Neural progenitor cell (in vitro differentiated cells): Measurements from ENCODE around the gene ATP1B3. TPM values are rescaled to one million over a fixed set of nuclear protein-coding genes. Genes with fewer than 3 reads are reported as not detected.

Experiments used
- DNase-seq: peaks from one replicate; pipeline ENCODE4 v3.0.0-alpha.2; 2016; ENCODE audit warnings: low spot score
- H2AFZ ChIP-seq: fragments of 200-600 bp; sonication (generic); replicated peaks from 2 replicates; pipeline ENCODE4 v1.6.1; 2016; ENCODE audit warnings: antibody characterized with exemption
- H3F3A ChIP-seq: fragments of 200-600 bp; sonication (generic); 2 replicates; pipeline ENCODE4 v1.6.1; 2016; ENCODE audit warnings: antibody characterized with exemption, low read depth
- H3K27ac ChIP-seq: fragments of 200-600 bp; sonication (generic); 2 replicates; pipeline ENCODE4 v1.5.1; 2016; ENCODE audit warnings: mild to moderate bottlenecking
- H3K27me3 ChIP-seq: fragments of 200-600 bp; sonication (generic); 2 replicates; pipeline ENCODE4 v1.6.1; 2016; ENCODE audit warnings: mild to moderate bottlenecking, moderate library complexity
- H3K36me3 ChIP-seq: fragments of 200-600 bp; sonication (generic); 2 replicates; pipeline ENCODE4 v1.5.1; 2016
- H3K4me1 ChIP-seq: fragments of 200-600 bp; sonication (generic); 2 replicates; pipeline ENCODE4 v1.6.1; 2016; ENCODE audit warnings: mixed run types
- H3K4me2 ChIP-seq: fragments of 200-600 bp; sonication (generic); 2 replicates; pipeline ENCODE4 v1.6.1; 2016
- H3K4me3 ChIP-seq: fragments of 200-600 bp; sonication (generic); 2 replicates; pipeline ENCODE4 v1.5.1; 2016
- H3K79me2 ChIP-seq: fragments of 200-600 bp; sonication (generic); 2 replicates; pipeline ENCODE4 v1.6.1; 2016; ENCODE audit warnings: low read depth
- H3K9ac ChIP-seq: fragments of 200-600 bp; sonication (generic); 2 replicates; pipeline ENCODE4 v1.6.1; 2016
- H3K9me3 ChIP-seq: fragments of 200-600 bp; sonication (generic); 2 replicates; pipeline ENCODE4 v1.5.1; 2016; ENCODE audit warnings: low read depth
- H4K20me1 ChIP-seq: fragments of 200-600 bp; sonication (generic); 2 replicates; pipeline ENCODE4 v1.6.1; 2016; ENCODE audit warnings: low read depth
- H3K27ac Mint-ChIP-seq: 3 replicates; pipeline ENCODE4 v1.8.0; 2021; ENCODE audit warnings: mixed read lengths
- H3K27me3 Mint-ChIP-seq: 2 replicates; pipeline ENCODE4 v1.8.0; 2022; ENCODE audit warnings: low read depth, mild to moderate bottlenecking, inconsistent platforms, moderate library complexity, mixed read lengths; ENCODE audit not compliant: insufficient read depth
- H3K36me3 Mint-ChIP-seq: 3 replicates; pipeline ENCODE4 v1.8.0; 2021; ENCODE audit warnings: mixed read lengths
- H3K4me1 Mint-ChIP-seq: 3 replicates; pipeline ENCODE4 v1.8.0; 2021; ENCODE audit warnings: mixed read lengths
- H3K4me3 Mint-ChIP-seq: 3 replicates; pipeline ENCODE4 v1.8.0; 2021; ENCODE audit warnings: mild to moderate bottlenecking, moderate library complexity, mixed read lengths
- H3K9me3 Mint-ChIP-seq: 3 replicates; pipeline ENCODE4 v1.8.0; 2020; ENCODE audit warnings: mixed read lengths
- CTCF ChIP-seq: fragments of 200-600 bp; sonication (generic); IDR thresholded peaks from 2 replicates; pipeline ENCODE4 v1.5.1; 2017; ENCODE audit warnings: antibody characterized with exemption, mild to moderate bottlenecking
- EZH2 ChIP-seq: fragments of 200-600 bp; sonication (generic); IDR thresholded peaks from 2 replicates; pipeline ENCODE4 v1.6.1; 2017; ENCODE audit warnings: antibody characterized with exemption, mild to moderate bottlenecking, moderate library complexity
- EZH2phosphoT487 ChIP-seq: fragments of 200-600 bp; sonication (generic); IDR thresholded peaks from 2 replicates; pipeline ENCODE4 v1.6.1; 2017; ENCODE audit warnings: antibody characterized with exemption
- total RNA-seq: library from RNA; depleted of rRNA; stranded (reverse); fragments of >200 nt; gene quantifications from 2 replicates; pipeline ENCODE4 v1.2.3, GENCODE V29; 2015; ENCODE audit warnings: low replicate concordance

Gene ATP1B3
- total RNA-seq, 1 donor from 2014 or later = 95.6 TPM

GRCh38 chr3:141853629-141854168 lies 22.7 kb upstream of the ATP1B3 start:
- no peak for DNase-seq

GRCh38 chr3:141854599-141854998 lies 21.8 kb upstream of the ATP1B3 start:
- Histone ChIP-seq H4K20me1 (no peaks in the 10 kb centered on the region), H3F3A (no peaks in the 10 kb centered on the region), H3K27me3 (no peaks in the 10 kb centered on the region), H3K4me1 (peaks cover 7% of the 10 kb centered on the region), H3K79me2 (no peaks in the 10 kb centered on the region), H3K36me3 (no peaks in the 10 kb centered on the region), H3K4me3 (no peak overlapping the region), H3K9ac (no peak overlapping the region), H3K9me3 (no peaks in the 10 kb centered on the region), H2AFZ (no peak overlapping the region), H3K27ac (no peak overlapping the region), H3K4me2 (no peak overlapping the region)
- H3K27ac Mint-ChIP-seq = no peak overlapping the region
- H3K9me3 Mint-ChIP-seq = no peaks in the 10 kb centered on the region
- H3K27me3 Mint-ChIP-seq = peaks cover 2% of the 10 kb centered on the region
- H3K4me1 Mint-ChIP-seq = peaks cover 16% of the 10 kb centered on the region
- H3K4me3 Mint-ChIP-seq = no peak overlapping the region
- no peaks in the 10 kb centered on the region for H3K36me3 Mint-ChIP-seq
- no peak for DNase-seq
- TF ChIP-seq CTCF (no peak), EZH2 (no peak), EZH2phosphoT487 (no peak)

More at GRCh38 chr3:141853629-141854168, 22.7 kb upstream of the ATP1B3 start:
- Histone ChIP-seq H2AFZ (no peak overlapping the region), H3K27ac (no peak overlapping the region), H3K4me3 (no peak overlapping the region), H3K9me3 (no peaks in the 10 kb centered on the region), H3K4me1 (peaks cover 5% of the 10 kb centered on the region), H3F3A (no peaks in the 10 kb centered on the region), H3K79me2 (no peaks in the 10 kb centered on the region), H3K27me3 (no peaks in the 10 kb centered on the region), H3K36me3 (no peaks in the 10 kb centered on the region), H4K20me1 (no peaks in the 10 kb centered on the region), H3K9ac (no peak overlapping the region), H3K4me2 (no peak overlapping the region)
- no peak for TF ChIP-seq EZH2phosphoT487
- TF ChIP-seq EZH2 = no peak
- peaks cover 7% of the 10 kb centered on the region for H3K4me1 Mint-ChIP-seq
- no peak overlapping the region for H3K27ac Mint-ChIP-seq
- H3K27me3 Mint-ChIP-seq = peaks cover 4% of the 10 kb centered on the region
- no peak overlapping the region for H3K4me3 Mint-ChIP-seq
- no peaks in the 10 kb centered on the region for H3K36me3 Mint-ChIP-seq
- H3K9me3 Mint-ChIP-seq = no peaks in the 10 kb centered on the region

- no peaks in the 10 kb centered on the region for H3K36me3 Mint-ChIP-seq
- peaks cover 26% of the 10 kb centered on the region for H3K4me1 Mint-ChIP-seq
- Histone ChIP-seq H3K4me2 (no peak overlapping the region), H3K4me3 (no peak overlapping the region), H4K20me1 (no peaks in the 10 kb centered on the region), H3K79me2 (no peaks in the 10 kb centered on the region), H3K36me3 (no peaks in the 10 kb centered on the region), H3K27ac (no peak overlapping the region), H3K27me3 (no peaks in the 10 kb centered on the region), H3K4me1 (peaks cover 17% of the 10 kb centered on the region), H3K9ac (no peak overlapping the region), H3K9me3 (no peaks in the 10 kb centered on the region), H3F3A (peaks cover 4% of the 10 kb centered on the region), H2AFZ (peak overlapping the region; percentile 82)
- peaks cover 4% of the 10 kb centered on the region for H3K27me3 Mint-ChIP-seq
- no peaks in the 10 kb centered on the region for H3K9me3 Mint-ChIP-seq
- peak overlapping the region; percentile 80 for H3K27ac Mint-ChIP-seq
- TF ChIP-seq EZH2phosphoT487 (no peak), EZH2 (no peak), CTCF (no peak)
- DNase-seq = no peak
- no peak overlapping the region for H3K4me3 Mint-ChIP-seq
Measured at GRCh38 chr3:141858312-141858711, 18.1 kb upstream of the ATP1B3 start.

GRCh38 chr3:141859651-141860050 lies 16.8 kb upstream of the ATP1B3 start:
- Mint-ChIP-seq H3K9me3 (no peaks in the 10 kb centered on the region), H3K27ac (no peak overlapping the region), H3K36me3 (no peaks in the 10 kb centered on the region), H3K4me3 (no peak overlapping the region), H3K27me3 (peaks cover 4% of the 10 kb centered on the region), H3K4me1 (peaks cover 26% of the 10 kb centered on the region)
- Histone ChIP-seq H3F3A (peaks cover 4% of the 10 kb centered on the region), H3K4me3 (no peak overlapping the region), H3K9ac (no peak overlapping the region), H3K36me3 (no peaks in the 10 kb centered on the region), H3K9me3 (no peaks in the 10 kb centered on the region), H3K79me2 (no peaks in the 10 kb centered on the region), H3K4me1 (peaks cover 17% of the 10 kb centered on the region), H2AFZ (peak overlapping the region; percentile 90), H3K4me2 (no peak overlapping the region), H3K27me3 (no peaks in the 10 kb centered on the region), H4K20me1 (no peaks in the 10 kb centered on the region), H3K27ac (no peak overlapping the region)
- no peak for DNase-seq
- TF ChIP-seq EZH2phosphoT487 (no peak), CTCF (no peak), EZH2 (no peak)
